ENCODE measurements around the gene ENOX2.

DNA sequence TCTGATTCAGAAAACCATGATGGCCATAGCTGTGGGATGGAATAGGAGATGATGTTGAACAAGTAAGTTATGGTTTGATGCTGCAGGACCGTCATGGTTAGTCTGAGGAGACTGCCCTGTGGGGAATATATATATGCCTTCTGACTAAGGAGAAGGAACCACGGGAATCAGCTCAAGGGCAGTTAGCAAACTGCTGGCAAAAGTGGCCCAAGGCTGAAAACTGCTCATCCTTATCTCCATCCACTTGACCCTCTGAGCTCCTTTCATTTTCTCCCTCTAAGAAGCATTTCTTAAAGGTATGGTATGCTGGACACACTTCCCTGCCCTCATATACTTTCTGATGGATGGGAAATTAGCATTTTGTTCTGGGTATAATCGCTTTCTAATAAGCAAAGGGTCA lies 161.9 kb downstream of the ENOX2 start:
- TF ChIP-seq POLR2AphosphoS5 (IDR thresholded peaks at IDR 0.05; ENCODE audit: low read depth, low read length) = no peak
- TF ChIP-seq POLR2A (IDR thresholded peaks at IDR 0.05; ENCODE audit: low read depth, low read length) = no peak
- TF ChIP-seq SPI1 (IDR thresholded peaks at IDR 0.05; ENCODE audit: low read depth, low read length) = no peak
- no peak for TF ChIP-seq TAF1 (IDR thresholded peaks at IDR 0.05; ENCODE audit: low read depth, low read length)
- TF ChIP-seq PAX5 (IDR thresholded peaks at IDR 0.05; ENCODE audit: insufficient read depth, low read length, severe bottlenecking) = no peak
